Skeletal muscle tissue (tissue), 4 donors: ENCODE measurements around the gene TRNP1. TPM values are rescaled to one million over a fixed set of nuclear protein-coding genes. Genes with fewer than 3 reads are reported as not detected.

ENCODE experiments used
- H3K27ac ChIP-seq: one replicate; pipeline ENCODE4 v1.7.0; 2013; ENCODE audit warnings: mild to moderate bottlenecking, low read depth, low read length, inconsistent platforms
- H3K27me3 ChIP-seq, 3 donors: one replicate each; pipeline ENCODE4 v1.7.0; 2013; ENCODE audit warnings: low read length in 3 of 3; ENCODE audit not compliant: control insufficient read depth in 3 of 3, insufficient read depth in 3 of 3
- H3K36me3 ChIP-seq, 3 donors: one replicate each; pipeline ENCODE4 v1.7.0; 2013; ENCODE audit warnings: low read length in 3 of 3; ENCODE audit not compliant: control insufficient read depth in 3 of 3, insufficient read depth in 3 of 3
- H3K4me1 ChIP-seq, 3 donors: one replicate each; pipeline ENCODE4 v1.7.0; 2013; ENCODE audit warnings: low read length in 3 of 3, mild to moderate bottlenecking in 3 of 3; ENCODE audit not compliant: control insufficient read depth in 3 of 3, insufficient read depth in 3 of 3
- H3K4me3 ChIP-seq, 3 donors: one replicate each; pipeline ENCODE4 v1.7.0; 2013; ENCODE audit warnings: low read length in 3 of 3
- H3K9ac ChIP-seq, 3 donors: one replicate each; pipeline ENCODE4 v1.7.0; 2013; ENCODE audit warnings: low read length in 3 of 3, mild to moderate bottlenecking in 3 of 3, moderate library complexity in 2 of 3, low read depth in 1 of 3
- H3K9me3 ChIP-seq, 3 donors: one replicate each; pipeline ENCODE4 v1.7.0; 2013; ENCODE audit warnings: low read length in 3 of 3; ENCODE audit not compliant: control insufficient read depth in 3 of 3
- total RNA-seq: library from RNA; depleted of rRNA; stranded (reverse); fragments of >200 nt; gene quantifications from one replicate; pipeline ENCODE4 v1.2.3, GENCODE V29; 2014
- donor health status: Osteomylitis.

The TRNP1 gene
- total RNA-seq, 1 donor from 2014 or later: under 0.01 TPM

GRCh38 chr1:26965628-26966027, 27.9 kb upstream of the TRNP1 start:
- peaks cover 0 to 3% (median 0%) of the 10 kb centered on the region in 3 donors for H3K4me1 ChIP-seq
- H3K27me3 ChIP-seq: peaks cover 16 to 42% (median 24%) of the 10 kb centered on the region in 3 donors
- H3K9me3 ChIP-seq: no peaks in the 10 kb centered on the region
- H3K36me3 ChIP-seq: no peaks in the 10 kb centered on the region
- H3K4me3 ChIP-seq: no peak overlapping the region
- no peak overlapping the region for H3K27ac ChIP-seq
- H3K9ac ChIP-seq: no peak overlapping the region

GRCh38 chr1:26970810-26971209, 22.7 kb upstream of the TRNP1 start:
- Histone ChIP-seq H3K36me3 (no peaks in the 10 kb centered on the region), H3K9me3 (no peaks in the 10 kb centered on the region), H3K9ac (no peak overlapping the region), H3K27ac (no peak overlapping the region), H3K27me3 (peaks cover 6 to 24% (median 22%) of the 10 kb centered on the region in 3 donors), H3K4me3 (no peak overlapping the region), H3K4me1 (no peaks in the 10 kb centered on the region)

GRCh38 chr1:26971590-26971989, 21.9 kb upstream of the TRNP1 start:
- H3K36me3 ChIP-seq: no peaks in the 10 kb centered on the region
- H3K4me1 ChIP-seq: no peaks in the 10 kb centered on the region
- peaks cover 3 to 19% (median 18%) of the 10 kb centered on the region in 3 donors for H3K27me3 ChIP-seq
- no peak overlapping the region for H3K27ac ChIP-seq
- no peaks in the 10 kb centered on the region for H3K9me3 ChIP-seq
- H3K4me3 ChIP-seq: no peak overlapping the region
- H3K9ac ChIP-seq: no peak overlapping the region

- no peaks in the 10 kb centered on the region for H3K36me3 ChIP-seq
- H3K27ac ChIP-seq: no peak overlapping the region
- no peak overlapping the region for H3K9ac ChIP-seq
- no peaks in the 10 kb centered on the region for H3K4me1 ChIP-seq
- no peaks in the 10 kb centered on the region for H3K9me3 ChIP-seq
- no peak overlapping the region for H3K4me3 ChIP-seq
- peaks cover 0 to 15% (median 13%) of the 10 kb centered on the region in 3 donors for H3K27me3 ChIP-seq
These were observed 21.1 kb upstream of the TRNP1 start for GRCh38 chr1:26972390-26972789.

GRCh38 chr1:26972821-26973220, 20.7 kb upstream of the TRNP1 start:
- H3K9ac ChIP-seq: no peak overlapping the region
- no peaks in the 10 kb centered on the region for H3K9me3 ChIP-seq
- no peaks in the 10 kb centered on the region for H3K4me1 ChIP-seq
- H3K27me3 ChIP-seq: peaks cover 0 to 15% (median 11%) of the 10 kb centered on the region in 3 donors
- no peaks in the 10 kb centered on the region for H3K36me3 ChIP-seq
- no peak overlapping the region for H3K27ac ChIP-seq
- H3K4me3 ChIP-seq: no peak overlapping the region

- Histone ChIP-seq H3K27me3 (peaks cover 0 to 6% (median 3%) of the 10 kb centered on the region in 3 donors), H3K27ac (no peak overlapping the region), H3K36me3 (no peaks in the 10 kb centered on the region), H3K9me3 (no peaks in the 10 kb centered on the region), H3K4me1 (no peaks in the 10 kb centered on the region), H3K4me3 (no peak overlapping the region), H3K9ac (no peak overlapping the region)
These were observed 16.6 kb upstream of the TRNP1 start for GRCh38 chr1:26976621-26977510.

GRCh38 chr1:26978901-26979300, 14.6 kb upstream of the TRNP1 start:
- H3K27ac ChIP-seq: no peak overlapping the region
- no peaks in the 10 kb centered on the region for H3K4me1 ChIP-seq
- no peak overlapping the region for H3K9ac ChIP-seq
- H3K27me3 ChIP-seq: peaks cover 0 to 12% (median 0%) of the 10 kb centered on the region in 3 donors
- H3K9me3 ChIP-seq: no peaks in the 10 kb centered on the region
- H3K36me3 ChIP-seq: no peaks in the 10 kb centered on the region
- no peak overlapping the region for H3K4me3 ChIP-seq

GRCh38 chr1:26981146-26981846, 12.2 kb upstream of the TRNP1 start:
- Histone ChIP-seq H3K27ac (no peak overlapping the region), H3K27me3 (peaks cover 0 to 18% (median 0%) of the 10 kb centered on the region in 3 donors), H3K9me3 (no peaks in the 10 kb centered on the region), H3K4me3 (no peak overlapping the region), H3K36me3 (no peaks in the 10 kb centered on the region), H3K4me1 (no peaks in the 10 kb centered on the region), H3K9ac (no peak overlapping the region)

- H3K27ac ChIP-seq: no peak overlapping the region
- H3K9me3 ChIP-seq: no peaks in the 10 kb centered on the region
- H3K9ac ChIP-seq: no peak overlapping the region
- no peak overlapping the region for H3K4me3 ChIP-seq
- peaks cover 0 to 3% (median 0%) of the 10 kb centered on the region in 3 donors for H3K4me1 ChIP-seq
- H3K36me3 ChIP-seq: no peaks in the 10 kb centered on the region
- peaks cover 0 to 18% (median 4%) of the 10 kb centered on the region in 3 donors for H3K27me3 ChIP-seq
These were observed 9.6 kb upstream of the TRNP1 start for GRCh38 chr1:26983863-26984262.

- peaks cover 0 to 18% (median 4%) of the 10 kb centered on the region in 3 donors for H3K27me3 ChIP-seq
- no peaks in the 10 kb centered on the region for H3K36me3 ChIP-seq
- H3K27ac ChIP-seq: no peak overlapping the region
- H3K4me1 ChIP-seq: peaks cover 0 to 3% (median 0%) of the 10 kb centered on the region in 3 donors
- H3K4me3 ChIP-seq: no peak overlapping the region
- H3K9ac ChIP-seq: no peak overlapping the region
- H3K9me3 ChIP-seq: no peaks in the 10 kb centered on the region
These were observed 9.2 kb upstream of the TRNP1 start for GRCh38 chr1:26984291-26984690.
